ENCODE results near the gene WFDC9.
"Not testable (repeated sequence)": the region's sequence is repeated elsewhere in the genome, so short reads cannot be mapped to it uniquely, and the experiment has no call there.

GRCh38 chr20:45584294-45584693 is 46.8 kb downstream of the WFDC9 start:
- TF ChIP-seq CTCF (IDR thresholded peaks at IDR 0.05); ZFX (IDR thresholded peaks at IDR 0.05; ENCODE audit: borderline replicate concordance): not testable (repeated sequence)
